H9 (cell line): Measurements from ENCODE around the gene PKIB. TPM values are rescaled to one million over a fixed set of nuclear protein-coding genes. Genes with fewer than 3 reads are reported as not detected.

Source experiments
- DNase-seq: peaks from one replicate; pipeline ENCODE4 v3.0.0-alpha.2; 2017
- H2AFZ ChIP-seq: one replicate; pipeline ENCODE4 v1.6.1; 2013; ENCODE audit warnings: mild to moderate bottlenecking, low read length, control low read depth, moderate library complexity
- H2AK5ac ChIP-seq: 2 replicates; pipeline ENCODE4 v1.6.1; 2013; ENCODE audit warnings: low read length, control low read depth, mixed read lengths; ENCODE audit not compliant: insufficient read length
- H2BK120ac ChIP-seq: one replicate; pipeline ENCODE4 v1.6.1; 2013; ENCODE audit warnings: low read depth, mild to moderate bottlenecking, low read length, control low read depth, inconsistent platforms; ENCODE audit not compliant: poor library complexity, severe bottlenecking
- H2BK12ac ChIP-seq: 2 replicates; pipeline ENCODE4 v1.6.1; 2013; ENCODE audit warnings: low read length, control low read depth, mixed read lengths, low read depth; ENCODE audit not compliant: insufficient read length
- H2BK15ac ChIP-seq: 2 replicates; pipeline ENCODE4 v1.6.1; 2013; ENCODE audit warnings: low read depth, low read length, control low read depth
- H2BK20ac ChIP-seq: one replicate; pipeline ENCODE4 v1.6.1; 2013; ENCODE audit warnings: low read depth, mild to moderate bottlenecking, low read length, control low read depth, inconsistent platforms; ENCODE audit not compliant: poor library complexity, severe bottlenecking
- H2BK5ac ChIP-seq: 2 replicates; pipeline ENCODE4 v1.6.1; 2013; ENCODE audit warnings: low read length, control low read depth, mixed read lengths; ENCODE audit not compliant: insufficient read length
- H3K14ac ChIP-seq: 2 replicates; pipeline ENCODE4 v1.6.1; 2013; ENCODE audit warnings: low read length, control low read depth; ENCODE audit not compliant: insufficient read depth
- H3K18ac ChIP-seq: 2 replicates; pipeline ENCODE4 v1.6.1; 2013; ENCODE audit warnings: low read depth, mild to moderate bottlenecking, mixed read lengths, low read length, control low read depth; ENCODE audit not compliant: insufficient read length
- H3K23ac ChIP-seq: 2 replicates; pipeline ENCODE4 v1.6.1; 2013; ENCODE audit warnings: low read length, control low read depth, mixed read lengths, low read depth; ENCODE audit not compliant: insufficient read length
- H3K23me2 ChIP-seq: 2 replicates; pipeline ENCODE4 v1.6.1; 2013; ENCODE audit warnings: low read depth, mild to moderate bottlenecking, mixed read lengths, low read length, control low read depth; ENCODE audit not compliant: insufficient read length, poor library complexity, severe bottlenecking
- H3K27ac ChIP-seq: 2 replicates; pipeline ENCODE4 v1.5.1; 2013; ENCODE audit warnings: low read length, control low read depth, mixed read lengths, low read depth; ENCODE audit not compliant: insufficient read length
- H3K27me3 ChIP-seq: 2 replicates; pipeline ENCODE4 v1.6.1; 2013; ENCODE audit warnings: low read length, control low read depth, inconsistent platforms; ENCODE audit not compliant: insufficient read depth
- H3K4ac ChIP-seq: 2 replicates; pipeline ENCODE4 v1.6.1; 2013; ENCODE audit warnings: low read depth, mild to moderate bottlenecking, control low read depth, inconsistent platforms, low read length, moderate library complexity
- H3K4me1 ChIP-seq: 2 replicates; pipeline ENCODE4 v1.6.1; 2013; ENCODE audit warnings: low read length, control low read depth, inconsistent platforms; ENCODE audit not compliant: insufficient read depth
- H3K4me2 ChIP-seq: 2 replicates; pipeline ENCODE4 v1.6.1; 2013; ENCODE audit warnings: low read length, control low read depth, mixed read lengths; ENCODE audit not compliant: insufficient read length, insufficient read depth
- H3K56ac ChIP-seq: 2 replicates; pipeline ENCODE4 v1.6.1; 2013; ENCODE audit warnings: low read depth, mild to moderate bottlenecking, mixed read lengths, low read length, control low read depth; ENCODE audit not compliant: insufficient read length
- H3K79me1 ChIP-seq: 2 replicates; pipeline ENCODE4 v1.6.1; 2013; ENCODE audit warnings: low read depth, mild to moderate bottlenecking, moderate library complexity, low read length, control low read depth, inconsistent platforms; ENCODE audit not compliant: insufficient read depth, poor library complexity, severe bottlenecking
- H3K79me2 ChIP-seq: 2 replicates; pipeline ENCODE4 v1.6.1; 2013; ENCODE audit warnings: low read length, control low read depth, inconsistent platforms; ENCODE audit not compliant: insufficient read depth
- H3K9ac ChIP-seq: 2 replicates; pipeline ENCODE4 v1.6.1; 2013; ENCODE audit warnings: low read length, control low read depth, mixed read lengths; ENCODE audit not compliant: insufficient read length; ENCODE audit errors: extremely low read depth
- H3K9me3 ChIP-seq: one replicate; pipeline ENCODE4 v1.6.1; 2013; ENCODE audit warnings: low read depth, low read length, inconsistent platforms; ENCODE audit not compliant: control insufficient read depth
- H3T11ph ChIP-seq: one replicate; pipeline ENCODE4 v1.6.1; 2013; ENCODE audit warnings: mild to moderate bottlenecking, low read length, control low read depth, inconsistent platforms
- H4K20me1 ChIP-seq: one replicate; pipeline ENCODE4 v1.6.1; 2013; ENCODE audit not compliant: control insufficient read depth, insufficient read length, insufficient read depth
- H4K5ac ChIP-seq: 2 replicates; pipeline ENCODE4 v1.6.1; 2013; ENCODE audit warnings: low read depth, mild to moderate bottlenecking, mixed read lengths, low read length, control low read depth; ENCODE audit not compliant: insufficient read length
- H4K8ac ChIP-seq: replicated peaks from 2 replicates; pipeline ENCODE4 v1.6.1; 2013; ENCODE audit warnings: low read length, control low read depth, mixed read lengths, low read depth; ENCODE audit not compliant: insufficient read length
- H4K91ac ChIP-seq: 2 replicates; pipeline ENCODE4 v1.6.1; 2013; ENCODE audit warnings: low read depth, mild to moderate bottlenecking, moderate library complexity, mixed read lengths, low read length, control low read depth; ENCODE audit not compliant: insufficient read length
- H3K27ac Mint-ChIP-seq, 3 experiments: 2 replicates in 2 of 3; 3 replicates in 1 of 3; pipeline ENCODE4 v1.8.0; 2020 to 2021; ENCODE audit warnings: mixed read lengths in 3 of 3, mild to moderate bottlenecking in 1 of 3, moderate library complexity in 1 of 3
- H3K27me3 Mint-ChIP-seq: 2 replicates; pipeline ENCODE4 v1.8.0; 2021; ENCODE audit warnings: low read depth, mild to moderate bottlenecking, moderate library complexity, mixed read lengths
- H3K36me3 Mint-ChIP-seq, 3 experiments: 2 replicates in 2 of 3; 3 replicates in 1 of 3; pipeline ENCODE4 v1.8.0; 2020 to 2021; ENCODE audit warnings: low read depth in 3 of 3, mixed read lengths in 3 of 3; ENCODE audit not compliant: insufficient read depth in 1 of 3
- H3K4me1 Mint-ChIP-seq, 2 experiments: 2 replicates each; pipeline ENCODE4 v1.8.0; 2020; ENCODE audit warnings: mixed read lengths in 2 of 2
- H3K4me3 Mint-ChIP-seq, 2 experiments: 2 replicates in 1 of 2; 3 replicates in 1 of 2; pipeline ENCODE4 v1.8.0; 2020 to 2021; ENCODE audit warnings: mild to moderate bottlenecking in 2 of 2, mixed read lengths in 2 of 2, moderate library complexity in 1 of 2
- H3K9me3 Mint-ChIP-seq, 2 experiments: 2 replicates in 1 of 2; 3 replicates in 1 of 2; pipeline ENCODE4 v1.8.0; 2020; ENCODE audit warnings: mild to moderate bottlenecking in 2 of 2, mixed read lengths in 2 of 2, moderate library complexity in 1 of 2
- CTCF ChIP-seq: fragments of 200-600 bp; sonication (generic); conservative IDR thresholded peaks from 3 replicates; pipeline ENCODE4 v1.8.0; 2021; ENCODE audit warnings: antibody characterized with exemption, mild to moderate bottlenecking
- total RNA-seq: library from RNA; stranded (reverse); gene quantifications from 2 replicates; pipeline ENCODE4 v1.2.1, GENCODE V29; 2021

Gene PKIB
- total RNA-seq, 1 experiment from 2014 or later = 46.5 TPM

GRCh38 chr6:122623279-122623678, 13.1 kb downstream of the PKIB start:
- Mint-ChIP-seq H3K4me1 (peaks cover 0 to 5% of the 10 kb centered on the region in 2 experiments; a peak in 2 of 4 replicates), H3K9me3 (no peaks in the 10 kb centered on the region), H3K27ac (no peak overlapping the region), H3K36me3 (no peaks in the 10 kb centered on the region), H3K27me3 (no peaks in the 10 kb centered on the region), H3K4me3 (no peak overlapping the region)
- no peak for TF ChIP-seq CTCF
- Histone ChIP-seq H3K4ac (no peak overlapping the region), H3K23ac (no peak overlapping the region), H3K23me2 (no peaks in the 10 kb centered on the region), H3K4me1 (no peaks in the 10 kb centered on the region), H2BK20ac (no peak overlapping the region), H2AK5ac (no peak overlapping the region), H2BK5ac (no peak overlapping the region), H2BK15ac (no peak overlapping the region), H2BK120ac (no peak overlapping the region), H3K18ac (no peak overlapping the region), H3K9ac (no peak overlapping the region), H4K5ac (no peak overlapping the region), H3K56ac (no peak overlapping the region), H4K91ac (no peak overlapping the region), H3K79me1 (no peaks in the 10 kb centered on the region), H4K8ac (no peak overlapping the region), H3K14ac (no peak overlapping the region), H2AFZ (no peak overlapping the region), H3K27me3 (no peaks in the 10 kb centered on the region), H3K9me3 (no peaks in the 10 kb centered on the region), H4K20me1 (no peaks in the 10 kb centered on the region), H3T11ph (no peak overlapping the region), H3K27ac (no peak overlapping the region), H2BK12ac (no peak overlapping the region), H3K79me2 (no peaks in the 10 kb centered on the region), H3K4me2 (no peak overlapping the region)
- no peak for DNase-seq
